ENCODE data around the gene RWDD3. TPM values are rescaled to one million over a fixed set of nuclear protein-coding genes. Genes with fewer than 3 reads are reported as not detected.

RWDD3 gene, protein sequence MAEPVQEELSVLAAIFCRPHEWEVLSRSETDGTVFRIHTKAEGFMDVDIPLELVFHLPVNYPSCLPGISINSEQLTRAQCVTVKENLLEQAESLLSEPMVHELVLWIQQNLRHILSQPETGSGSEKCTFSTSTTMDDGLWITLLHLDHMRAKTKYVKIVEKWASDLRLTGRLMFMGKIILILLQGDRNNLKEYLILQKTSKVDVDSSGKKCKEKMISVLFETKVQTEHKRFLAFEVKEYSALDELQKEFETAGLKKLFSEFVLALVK
- total RNA-seq = 10 to 100 TPM; 11.4 to 12.4 TPM

DNA sequence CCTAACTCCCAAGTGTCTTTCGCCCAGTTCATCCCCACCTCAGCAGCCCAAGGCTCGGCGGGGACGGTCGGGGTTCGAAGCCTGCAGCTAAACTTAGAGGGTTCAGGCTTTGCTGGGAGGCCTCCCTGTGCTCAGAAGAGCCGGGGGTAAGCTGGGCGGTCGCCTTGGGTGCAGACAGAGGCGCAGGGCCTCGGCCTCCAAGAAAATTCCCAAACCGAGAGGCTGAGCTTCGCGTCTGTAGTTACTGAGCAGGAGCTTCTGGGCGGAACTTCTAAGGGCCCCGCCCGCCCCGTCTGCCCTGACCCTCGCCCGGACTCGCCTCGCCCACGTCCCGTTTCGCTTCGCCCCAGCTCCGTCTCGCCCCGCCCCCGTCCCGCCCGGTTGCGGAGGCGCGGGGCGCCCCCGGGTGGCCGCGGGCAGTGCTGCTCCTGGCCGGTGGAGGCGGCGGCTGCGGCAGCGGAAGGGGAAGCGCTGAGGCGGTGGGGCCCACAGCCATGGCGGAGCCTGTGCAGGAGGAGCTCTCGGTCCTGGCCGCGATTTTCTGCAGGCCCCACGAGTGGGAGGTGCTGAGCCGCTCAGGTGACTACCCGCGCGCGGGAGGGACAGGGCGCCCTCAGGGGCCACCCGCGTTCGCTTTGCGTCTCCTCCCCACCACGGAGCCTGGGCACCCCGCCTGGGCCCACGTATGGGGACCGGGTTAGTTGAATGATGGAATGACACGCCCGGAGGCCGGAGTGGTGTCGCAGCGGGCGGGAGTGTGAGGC, at the start of gene RWDD3:
Gene RWDD3 (plus strand): TSS at position 474 of the 764 bp plus-strand sequence. CDS start 21 bp downstream, at position 495.
- CTCF ChIA-PET = interaction anchor here (0.6 to 2.5 kb wide), 19 partner anchors 9 to 380 kb away, joined by 3 to 18 read pairs (median 5); partner anchors contain the start of genes ALG14 and TLCD4
- Mint-ChIP-seq H3K36me3 (ENCODE audit: low read depth) (peaks cover 4% of the 10 kb centered on the region), H3K27me3 (ENCODE audit: low read depth) (peaks cover 5% of the 10 kb centered on the region), H3K4me3 (peak within 1 kb of the TSS; percentile 90), H3K4me1 (ENCODE audit: low read depth) (peaks cover 40% of the 10 kb centered on the region), H3K9me3 (no peaks in the 10 kb centered on the region), H3K27ac (peak within 1 kb of the TSS; percentile 84)
- intact Hi-C loops (cut with micrococcal nuclease) = loop anchor here (1.0 to 5.0 kb wide), 11 partner anchors 117 to 1488 kb away; partner anchors contain the start of genes ABCD3, ALG14, CNN3 and PTBP2
- DNase-seq = peak; percentile 92

DNA sequence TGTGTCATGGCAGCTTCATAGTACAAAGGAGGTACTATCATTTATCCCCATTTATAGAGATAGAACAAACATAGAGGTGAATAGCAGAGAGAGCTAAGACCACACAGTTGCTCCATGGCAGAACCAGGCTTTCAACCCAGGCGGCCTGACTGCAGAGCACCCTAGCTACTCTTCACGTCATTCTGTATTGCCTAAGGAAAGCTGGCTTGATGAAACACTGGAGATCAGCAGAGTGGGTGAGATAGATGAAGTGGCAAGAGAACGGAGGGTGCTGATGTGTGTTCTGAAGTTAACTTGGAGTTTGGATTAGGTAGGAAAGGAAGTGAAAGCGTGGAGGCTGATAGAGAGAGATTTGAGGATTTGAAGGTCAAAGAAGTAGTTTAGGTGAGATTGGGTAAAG, 47.9 kb upstream of the RWDD3 start:
- intact Hi-C loops (cut with micrococcal nuclease) = no loop called here
- H3K4me3 Mint-ChIP-seq = no peak overlapping the region
- CTCF ChIA-PET = no interaction called here
- H3K4me1 Mint-ChIP-seq (ENCODE audit: low read depth) = no peaks in the 10 kb centered on the region
- H3K36me3 Mint-ChIP-seq (ENCODE audit: low read depth) = no peaks in the 10 kb centered on the region
- DNase-seq = no peak
- H3K27ac Mint-ChIP-seq = no peak overlapping the region
- H3K9me3 Mint-ChIP-seq = no peaks in the 10 kb centered on the region
- peaks cover 19% of the 10 kb centered on the region for H3K27me3 Mint-ChIP-seq (ENCODE audit: low read depth)

DNA sequence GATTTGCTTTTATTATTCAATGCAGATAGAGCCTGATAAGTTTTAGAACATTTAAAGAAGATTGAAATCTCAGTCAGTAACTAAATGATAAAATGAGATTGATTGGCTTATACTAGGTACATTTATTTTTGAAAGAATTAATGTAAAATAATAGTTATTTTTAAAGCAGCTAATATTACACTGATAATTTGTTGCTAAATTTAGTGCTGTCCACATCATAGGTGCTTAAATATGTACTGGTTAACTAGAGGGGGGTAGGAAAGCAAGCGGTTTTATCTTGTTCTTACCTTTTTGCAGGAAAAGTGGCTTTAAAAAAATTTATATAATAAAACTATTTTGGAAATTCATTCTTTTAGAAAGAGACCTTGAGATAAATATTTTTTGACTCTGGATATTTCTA, 40.4 kb upstream of the RWDD3 start:
- CTCF ChIA-PET = no interaction called here
- peaks cover 6% of the 10 kb centered on the region for H3K27me3 Mint-ChIP-seq (ENCODE audit: low read depth)
- DNase-seq = no peak
- no peak overlapping the region for H3K4me3 Mint-ChIP-seq
- no peak overlapping the region for H3K27ac Mint-ChIP-seq
- no peaks in the 10 kb centered on the region for H3K9me3 Mint-ChIP-seq
- H3K36me3 Mint-ChIP-seq (ENCODE audit: low read depth) = no peaks in the 10 kb centered on the region
- no peaks in the 10 kb centered on the region for H3K4me1 Mint-ChIP-seq (ENCODE audit: low read depth)
- intact Hi-C loops (cut with micrococcal nuclease) = no loop called here

DNA sequence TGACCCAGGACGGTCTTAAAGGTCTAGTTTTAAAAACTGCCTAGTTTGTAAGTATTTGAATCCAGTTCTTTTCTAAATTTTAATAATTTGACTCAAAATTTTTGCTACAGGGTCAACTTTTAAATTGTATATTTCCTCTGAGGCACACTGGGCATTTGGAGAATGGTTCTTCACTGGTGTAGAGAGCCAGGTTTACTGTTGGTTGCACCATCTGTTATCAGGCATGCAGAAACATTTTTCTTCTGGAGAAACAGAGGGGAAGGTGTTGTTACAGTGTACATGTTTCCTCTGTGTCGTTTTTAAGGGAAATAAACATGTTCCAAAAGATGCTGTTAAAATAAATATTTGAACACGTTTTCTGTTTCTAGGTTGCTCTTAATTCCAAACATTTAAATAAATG, 39.0 kb upstream of the RWDD3 start:
- Mint-ChIP-seq H3K9me3 (no peaks in the 10 kb centered on the region), H3K27ac (no peak overlapping the region), H3K27me3 (ENCODE audit: low read depth) (no peaks in the 10 kb centered on the region), H3K4me1 (ENCODE audit: low read depth) (no peaks in the 10 kb centered on the region), H3K36me3 (ENCODE audit: low read depth) (no peaks in the 10 kb centered on the region), H3K4me3 (no peak overlapping the region)
- CTCF ChIA-PET = no interaction called here
- no peak for DNase-seq
- intact Hi-C loops (cut with micrococcal nuclease) = no loop called here

DNA sequence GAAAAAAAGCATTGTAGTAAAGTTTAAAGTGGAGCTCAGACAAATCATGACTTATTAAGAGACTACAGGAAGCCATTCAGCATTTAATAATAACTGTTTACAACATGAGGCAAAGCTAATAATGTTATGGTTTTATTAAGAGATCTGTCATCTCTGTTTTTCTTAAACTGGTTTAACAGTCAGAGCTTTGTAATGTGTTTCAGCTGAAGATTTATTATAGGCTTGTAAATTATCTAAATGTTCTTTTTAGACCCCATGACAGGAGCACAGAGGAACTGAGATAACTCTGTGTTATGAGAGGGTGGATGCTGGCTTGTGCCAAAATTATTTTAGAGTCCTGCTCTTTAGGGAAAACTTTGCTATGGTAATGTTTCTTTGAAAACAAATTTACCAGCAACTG, 38.0 kb upstream of the RWDD3 start:
- H3K4me3 Mint-ChIP-seq = no peak overlapping the region
- DNase-seq = no peak
- H3K36me3 Mint-ChIP-seq (ENCODE audit: low read depth) = no peaks in the 10 kb centered on the region
- intact Hi-C loops (cut with micrococcal nuclease) = no loop called here
- H3K9me3 Mint-ChIP-seq = no peaks in the 10 kb centered on the region
- H3K4me1 Mint-ChIP-seq (ENCODE audit: low read depth) = no peaks in the 10 kb centered on the region
- no peak overlapping the region for H3K27ac Mint-ChIP-seq
- CTCF ChIA-PET = no interaction called here
- H3K27me3 Mint-ChIP-seq (ENCODE audit: low read depth) = peaks cover 2% of the 10 kb centered on the region

DNA sequence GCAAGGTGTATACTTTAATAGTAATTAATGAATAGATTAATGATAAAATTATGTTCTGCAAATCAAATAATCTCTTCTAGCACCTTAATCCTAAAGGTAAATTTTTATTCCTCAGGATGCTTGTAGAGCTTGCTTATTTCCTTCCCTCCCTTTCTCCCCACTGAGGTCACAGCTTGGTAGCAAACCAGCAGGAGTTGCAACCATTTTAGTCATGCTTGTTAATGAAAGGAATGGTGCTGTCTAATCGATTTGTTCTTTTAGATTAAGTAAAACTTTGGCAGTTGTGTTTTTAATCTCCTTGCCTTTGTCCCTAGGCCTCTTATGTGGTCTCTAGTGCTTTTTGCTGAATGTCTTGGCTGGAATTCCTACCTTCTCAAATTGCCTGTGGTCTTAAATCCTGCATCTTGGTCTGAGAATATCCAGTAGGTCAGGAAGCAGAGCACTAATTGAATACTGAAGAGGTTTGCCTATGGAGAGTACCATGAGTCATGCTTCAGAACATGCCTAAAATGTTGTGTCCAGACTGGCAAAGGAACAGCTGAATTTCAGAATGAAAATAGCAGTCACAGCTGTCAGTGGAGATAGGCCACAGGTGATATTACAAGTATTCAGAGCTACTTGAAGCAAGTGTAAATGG, 36.3 kb upstream of the RWDD3 start:
- DNase-seq = no peak
- intact Hi-C loops (cut with micrococcal nuclease) = no loop called here
- Mint-ChIP-seq H3K27ac (no peak overlapping the region), H3K36me3 (ENCODE audit: low read depth) (no peaks in the 10 kb centered on the region), H3K27me3 (ENCODE audit: low read depth) (peaks cover 2% of the 10 kb centered on the region), H3K4me3 (no peak overlapping the region), H3K9me3 (no peaks in the 10 kb centered on the region), H3K4me1 (ENCODE audit: low read depth) (no peaks in the 10 kb centered on the region)
- CTCF ChIA-PET = interaction anchor here (1.4 kb wide), 1 partner anchor 36 kb away, joined by 5 read pairs; the partner anchor contains the start of gene RWDD3

DNA sequence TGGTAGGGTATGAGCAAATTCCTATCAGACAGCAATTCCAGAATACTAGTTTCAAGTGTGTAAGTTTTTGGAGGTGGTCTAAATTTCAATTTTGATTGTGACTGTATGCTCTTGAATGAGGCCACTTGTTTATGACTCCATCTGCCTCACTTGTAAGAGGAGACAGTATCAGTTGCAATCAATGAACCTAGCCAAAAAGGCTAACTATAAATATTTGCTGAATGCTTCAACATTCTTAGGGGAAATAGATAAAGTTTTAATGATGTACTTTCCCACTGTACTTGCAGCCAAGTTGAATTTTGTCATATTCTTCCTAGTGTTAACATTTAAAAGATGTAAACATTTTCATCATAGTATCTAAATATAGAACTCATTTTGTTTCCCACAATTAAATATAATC, 32.1 kb upstream of the RWDD3 start:
- Mint-ChIP-seq H3K36me3 (ENCODE audit: low read depth) (no peaks in the 10 kb centered on the region), H3K9me3 (no peaks in the 10 kb centered on the region)

DNA sequence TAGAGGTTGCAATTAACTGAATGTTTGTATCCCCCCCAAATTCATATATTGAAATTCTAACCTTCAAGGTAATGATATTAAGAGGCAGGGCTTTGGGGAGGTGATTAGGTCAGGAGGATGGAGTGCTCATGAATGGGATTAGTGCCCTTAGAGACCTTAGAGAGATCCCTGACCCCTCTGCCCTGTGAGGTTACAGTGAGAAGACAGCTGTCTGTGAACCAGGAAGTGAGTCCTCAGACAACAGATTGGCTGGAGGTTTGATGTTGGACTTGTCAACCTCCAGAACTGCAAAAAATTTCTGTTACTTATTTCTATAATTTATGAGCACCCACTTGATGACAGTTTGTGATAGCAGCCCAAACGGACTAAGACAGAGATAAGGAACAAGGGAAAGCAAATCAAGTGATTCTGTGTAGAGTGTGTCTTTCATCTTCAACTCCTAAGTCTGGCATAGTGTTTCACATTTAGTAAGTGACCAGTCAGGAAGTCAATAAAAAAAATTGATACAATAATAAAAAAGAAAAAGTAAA, 30.0 kb upstream of the RWDD3 start:
- peaks cover 8% of the 10 kb centered on the region for H3K27me3 Mint-ChIP-seq (ENCODE audit: low read depth)
- no peak overlapping the region for H3K4me3 Mint-ChIP-seq
- intact Hi-C loops (cut with micrococcal nuclease) = no loop called here
- H3K4me1 Mint-ChIP-seq (ENCODE audit: low read depth) = no peaks in the 10 kb centered on the region
- DNase-seq = no peak
- H3K36me3 Mint-ChIP-seq (ENCODE audit: low read depth) = no peaks in the 10 kb centered on the region
- CTCF ChIA-PET = no interaction called here
- no peak overlapping the region for H3K27ac Mint-ChIP-seq
- no peaks in the 10 kb centered on the region for H3K9me3 Mint-ChIP-seq

More for the DNA sequence above, 32.1 kb upstream of the RWDD3 start:
- Mint-ChIP-seq H3K4me3 (no peak overlapping the region), H3K27ac (no peak overlapping the region), H3K27me3 (ENCODE audit: low read depth) (peaks cover 4% of the 10 kb centered on the region), H3K4me1 (ENCODE audit: low read depth) (no peaks in the 10 kb centered on the region)
- no peak for DNase-seq
- CTCF ChIA-PET = no interaction called here
- intact Hi-C loops (cut with micrococcal nuclease) = no loop called here

DNA sequence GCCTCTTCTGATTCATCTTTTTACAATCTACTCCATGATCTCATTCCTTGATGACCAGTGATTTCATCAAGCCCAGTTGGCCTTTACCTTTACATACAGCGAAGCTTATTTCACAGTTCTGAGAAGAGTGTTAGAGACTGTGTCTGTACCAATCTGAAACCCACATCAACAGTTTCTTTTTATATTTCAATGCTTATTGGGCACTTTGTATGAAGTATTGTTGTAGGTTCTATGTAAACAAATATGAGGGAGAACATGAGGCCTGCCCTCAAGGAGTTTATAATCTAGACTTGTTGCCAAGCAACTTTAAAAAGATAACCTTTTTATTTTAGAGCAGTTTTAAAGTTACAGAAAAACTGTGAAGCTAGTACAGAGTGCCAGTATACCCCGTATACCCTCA, 27.5 kb upstream of the RWDD3 start:
- Mint-ChIP-seq H3K4me3 (no peak overlapping the region), H3K36me3 (ENCODE audit: low read depth) (no peaks in the 10 kb centered on the region), H3K4me1 (ENCODE audit: low read depth) (no peaks in the 10 kb centered on the region), H3K27ac (no peak overlapping the region), H3K27me3 (ENCODE audit: low read depth) (peaks cover 6% of the 10 kb centered on the region), H3K9me3 (no peaks in the 10 kb centered on the region)
- DNase-seq = no peak
- CTCF ChIA-PET = no interaction called here
- intact Hi-C loops (cut with micrococcal nuclease) = no loop called here

DNA sequence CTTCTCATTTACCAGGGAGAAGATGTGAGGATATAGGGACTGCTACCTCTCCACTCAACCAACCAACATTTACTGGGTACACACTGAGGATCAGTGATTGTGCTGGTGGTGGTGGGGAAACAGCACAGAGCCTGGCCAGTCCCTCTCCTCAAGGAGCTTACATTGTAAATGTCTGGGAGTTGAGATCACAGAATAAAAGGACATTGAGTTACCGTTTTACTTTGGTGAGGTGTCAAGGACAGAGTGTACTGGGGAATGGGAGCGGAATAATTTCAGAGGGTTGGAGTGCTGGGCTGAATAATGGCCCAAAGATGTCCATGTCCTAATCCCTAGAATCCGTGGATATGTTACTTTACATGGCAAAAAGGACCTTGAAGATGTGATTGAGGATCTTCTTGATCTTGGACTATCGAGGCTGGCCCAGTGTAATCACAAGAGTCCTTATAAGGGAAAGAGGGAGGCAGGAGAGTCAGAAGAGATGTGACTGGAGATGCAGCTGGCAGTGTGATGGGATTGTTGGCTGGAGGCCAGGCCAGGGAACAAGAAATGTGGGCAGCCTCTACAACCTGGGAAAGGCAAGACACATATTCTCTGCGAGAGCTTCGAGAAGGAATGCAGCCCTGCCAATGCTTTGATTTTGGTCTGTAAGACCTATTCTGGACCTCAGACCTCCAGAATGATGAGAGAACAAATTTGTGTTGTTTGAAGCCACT, 26.6 kb upstream of the RWDD3 start:
- H3K9me3 Mint-ChIP-seq = no peaks in the 10 kb centered on the region
- H3K4me3 Mint-ChIP-seq = no peak overlapping the region
- H3K4me1 Mint-ChIP-seq (ENCODE audit: low read depth) = no peaks in the 10 kb centered on the region
- peaks cover 6% of the 10 kb centered on the region for H3K27me3 Mint-ChIP-seq (ENCODE audit: low read depth)
- no peak for DNase-seq
- CTCF ChIA-PET = interaction anchor here (0.5 kb wide), 1 partner anchor 18 kb away, joined by 4 read pairs; no protein-coding TSS in a partner anchor
- no peaks in the 10 kb centered on the region for H3K36me3 Mint-ChIP-seq (ENCODE audit: low read depth)
- no peak overlapping the region for H3K27ac Mint-ChIP-seq
- intact Hi-C loops (cut with micrococcal nuclease) = no loop called here

DNA sequence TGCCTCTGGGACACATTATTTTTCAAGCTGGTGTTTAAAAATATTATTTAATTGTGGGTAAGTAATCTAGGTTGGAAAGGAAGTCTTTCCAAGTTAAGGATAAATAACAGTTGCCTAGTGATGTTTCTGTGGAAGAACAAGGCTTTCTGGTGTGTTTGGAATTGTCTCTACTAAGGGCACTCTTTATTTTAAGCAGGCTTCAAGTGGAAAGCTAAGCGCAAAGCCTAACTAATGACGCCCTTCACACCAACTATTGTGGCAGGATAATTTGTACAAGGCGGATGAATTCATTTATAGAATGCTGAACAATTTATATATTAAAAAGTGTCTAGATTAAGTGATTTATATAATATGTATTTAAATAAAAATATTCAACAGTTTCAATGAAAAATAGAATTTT, 25.1 kb upstream of the RWDD3 start:
- CTCF ChIA-PET = interaction anchor here (0.7 kb wide), 1 partner anchor 598 kb away, joined by 3 read pairs; no protein-coding TSS in a partner anchor
- no peak overlapping the region for H3K27ac Mint-ChIP-seq
- H3K27me3 Mint-ChIP-seq (ENCODE audit: low read depth) = peaks cover 6% of the 10 kb centered on the region
- intact Hi-C loops (cut with micrococcal nuclease) = no loop called here
- H3K36me3 Mint-ChIP-seq (ENCODE audit: low read depth) = no peaks in the 10 kb centered on the region
- DNase-seq = no peak
- H3K4me3 Mint-ChIP-seq = no peak overlapping the region
- H3K4me1 Mint-ChIP-seq (ENCODE audit: low read depth) = no peaks in the 10 kb centered on the region
- H3K9me3 Mint-ChIP-seq = no peaks in the 10 kb centered on the region

DNA sequence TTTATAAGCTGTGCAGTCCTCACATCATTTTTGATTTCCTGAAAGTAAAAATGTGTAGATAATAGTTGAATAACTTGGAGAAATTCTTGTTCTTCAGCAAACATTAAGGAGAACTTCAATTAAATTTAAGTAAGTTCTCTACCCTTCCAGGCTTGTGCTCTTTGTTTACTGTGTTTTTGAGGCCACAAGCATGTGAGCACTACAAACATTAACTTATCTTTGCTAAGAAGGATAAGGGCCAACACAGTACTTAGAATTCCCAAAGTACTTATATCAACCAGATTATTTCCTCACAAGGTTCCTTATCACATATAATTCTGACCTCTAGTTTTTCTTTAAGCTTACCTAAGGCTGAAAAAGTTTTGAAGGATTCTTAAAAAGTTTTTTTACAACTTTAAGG, 24.7 kb upstream of the RWDD3 start:
- H3K4me1 Mint-ChIP-seq (ENCODE audit: low read depth) = no peaks in the 10 kb centered on the region
- intact Hi-C loops (cut with micrococcal nuclease) = no loop called here
- DNase-seq = no peak
- CTCF ChIA-PET = interaction anchor here (0.7 kb wide), 1 partner anchor 598 kb away, joined by 3 read pairs; no protein-coding TSS in a partner anchor
- H3K36me3 Mint-ChIP-seq (ENCODE audit: low read depth) = no peaks in the 10 kb centered on the region
- no peak overlapping the region for H3K4me3 Mint-ChIP-seq
- H3K9me3 Mint-ChIP-seq = no peaks in the 10 kb centered on the region
- no peak overlapping the region for H3K27ac Mint-ChIP-seq
- H3K27me3 Mint-ChIP-seq (ENCODE audit: low read depth) = peaks cover 6% of the 10 kb centered on the region
